ENCODE data around the gene ITGA1.

DNA sequence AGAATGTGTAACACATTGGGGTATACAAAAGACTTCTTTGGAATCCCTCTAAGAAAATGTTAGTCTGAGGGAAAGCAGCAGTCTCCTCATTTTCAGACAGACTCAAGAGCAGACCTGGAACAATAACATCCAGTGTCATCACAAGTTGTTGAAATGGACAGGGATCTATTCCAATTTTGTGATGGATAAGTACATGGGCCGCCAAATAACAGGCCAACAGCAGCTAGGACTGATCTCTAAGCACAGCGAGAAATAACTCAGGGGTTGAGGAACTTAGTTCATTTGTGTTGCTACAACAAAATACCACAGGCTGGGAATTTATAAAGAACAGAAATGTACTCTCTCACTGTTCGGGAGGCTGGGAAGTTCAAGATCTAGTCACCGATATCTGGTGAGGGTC, 193.8 kb downstream of the ITGA1 start:
- no peak for TF ChIP-seq CTCF (IDR thresholded peaks at IDR 0.05)
- no peak for TF ChIP-seq POLR2A (IDR thresholded peaks at IDR 0.05)
